GM12874 (cell line): ENCODE data around the gene CDK5.

ENCODE experiments used
- CTCF ChIP-seq: IDR thresholded peaks from 2 replicates; pipeline ENCODE4 v1.5.1; 2011; ENCODE audit warnings: low read depth, mild to moderate bottlenecking, control low read depth, low read length, moderate library complexity; ENCODE audit not compliant: insufficient read depth

Gene CDK5

DNA sequence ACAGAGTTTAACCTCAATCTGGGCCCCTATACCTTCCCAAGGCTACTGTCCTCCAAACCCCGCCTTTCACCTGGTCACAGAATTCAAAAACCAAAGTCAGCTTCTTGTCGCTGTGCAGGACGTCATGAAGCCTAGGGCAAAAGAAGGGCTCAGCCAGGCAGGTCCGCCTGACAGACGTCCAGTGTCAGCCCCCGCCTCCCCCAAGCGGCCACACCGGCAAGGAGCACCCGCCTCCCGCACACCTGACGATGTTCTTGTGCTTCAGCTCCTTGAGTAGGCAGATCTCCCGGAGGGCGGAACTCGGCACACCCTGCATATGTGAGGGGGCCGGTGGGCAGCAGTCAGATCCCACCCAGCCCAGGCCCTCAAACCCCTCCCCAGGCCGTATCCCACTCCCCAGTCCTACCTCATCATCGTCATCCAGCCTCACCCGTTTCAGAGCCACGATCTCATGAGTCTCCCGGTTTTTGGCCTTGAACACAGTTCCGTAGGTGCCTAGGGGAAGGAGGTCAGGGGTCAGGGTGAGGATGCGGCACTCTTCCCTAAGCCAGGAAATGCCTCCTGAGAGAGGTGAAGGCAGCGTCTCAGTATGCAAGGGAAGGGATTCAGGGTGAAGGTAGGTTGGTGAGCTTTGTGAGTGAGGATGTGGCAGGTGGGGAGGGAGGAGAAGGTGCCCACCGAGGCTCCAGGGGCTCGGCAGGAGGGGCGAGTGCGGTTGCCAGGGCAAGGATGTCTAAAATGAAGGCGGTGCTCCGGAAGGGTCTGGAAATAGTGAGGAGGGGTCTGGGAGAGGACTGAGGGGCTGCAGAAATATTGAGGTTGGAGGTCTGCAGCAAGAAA, 811 bp downstream of the CDK5 start:
- TF ChIP-seq CTCF, result no peak

GRCh38 chr7:151056283-151056665, 1.4 kb downstream of the CDK5 start:
- TF ChIP-seq CTCF, result no peak

DNA sequence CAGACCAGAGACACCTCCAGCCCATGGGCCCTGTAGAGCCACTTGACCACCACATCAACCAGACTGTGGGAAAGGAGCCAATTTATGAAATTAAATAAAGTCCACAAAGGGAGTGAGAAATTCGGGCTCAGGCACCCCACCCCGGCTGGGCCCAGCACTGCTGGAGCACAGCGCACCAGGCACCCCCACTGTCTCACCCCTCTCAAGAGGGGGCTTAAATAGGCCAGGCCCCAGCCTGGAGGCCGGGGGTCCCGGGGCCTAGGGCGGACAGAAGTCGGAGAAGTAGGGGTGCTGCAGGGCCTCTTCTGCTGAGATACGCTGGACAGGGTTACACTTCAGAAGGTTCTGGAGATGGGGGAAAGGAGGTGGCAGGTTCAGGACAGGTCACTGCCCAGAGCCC, 3.9 kb downstream of the CDK5 start:
- TF ChIP-seq CTCF, result no peak

DNA sequence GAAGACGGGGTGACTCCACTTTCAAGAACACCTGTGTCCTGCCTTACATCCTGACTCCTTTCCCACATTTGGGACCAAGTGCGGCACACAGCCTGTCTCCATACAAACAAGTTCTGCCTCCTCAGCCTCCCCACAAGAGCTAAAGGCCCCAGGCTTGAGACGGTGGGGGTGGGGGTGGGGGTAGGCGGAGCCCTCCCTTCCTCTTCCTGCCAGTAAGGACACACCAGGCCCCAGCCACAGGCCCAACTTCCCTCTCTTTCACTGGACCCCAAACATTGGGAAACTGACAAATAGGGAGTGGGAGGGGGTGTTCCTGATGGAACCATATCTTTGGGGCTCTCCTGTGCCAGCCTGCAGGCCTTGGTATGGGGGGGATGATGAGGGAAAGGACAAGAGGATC, 4.6 kb downstream of the CDK5 start:
- TF ChIP-seq CTCF, result no peak

GRCh38 chr7:151051108-151051507, 6.6 kb downstream of the CDK5 start:
- TF ChIP-seq CTCF, result no peak

- TF ChIP-seq CTCF, result no peak
These were observed 8.7 kb downstream of the CDK5 start for GRCh38 chr7:151048911-151049463.

DNA sequence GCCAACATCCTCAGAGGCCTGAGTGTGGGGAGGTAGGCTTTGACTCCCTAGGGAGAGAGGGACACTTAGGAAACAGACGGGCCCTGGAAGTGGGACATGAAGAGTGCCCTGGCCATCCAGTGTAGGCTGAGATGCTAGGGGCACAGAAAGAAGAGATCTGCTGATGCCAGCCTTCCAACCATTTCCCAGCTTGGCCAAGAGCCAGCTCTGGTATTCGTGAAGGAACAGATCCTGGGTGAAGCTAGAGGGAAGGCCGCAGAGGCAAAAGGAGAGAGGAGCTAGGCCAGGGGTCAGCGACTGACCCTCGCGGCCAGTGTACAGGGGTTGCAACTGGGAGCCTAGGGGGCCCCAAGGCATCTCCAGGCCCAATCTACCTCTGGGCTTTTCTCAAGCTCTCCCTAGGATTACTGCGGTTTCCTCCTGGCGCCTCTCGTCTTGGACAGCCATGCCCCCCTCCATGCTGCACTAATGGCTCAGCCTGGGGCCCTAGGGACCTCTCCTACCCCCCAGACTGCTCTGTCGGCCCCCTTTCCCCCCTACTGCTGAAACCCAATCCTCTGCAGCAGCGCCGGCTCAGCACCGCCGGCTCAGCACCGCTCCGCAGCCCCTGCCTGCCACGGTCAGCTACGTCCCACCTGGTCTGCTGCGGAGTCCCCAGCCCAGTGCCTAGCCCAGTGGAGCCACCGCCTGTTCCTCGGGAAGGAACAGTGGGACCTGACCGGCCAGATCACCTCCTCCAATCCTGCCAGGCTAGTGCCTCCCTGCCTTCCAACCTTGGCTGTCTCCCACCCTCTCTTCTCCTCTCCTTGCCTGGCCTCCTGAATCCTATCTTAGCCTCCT, 9.5 kb downstream of the CDK5 start, which contains the start of gene ASIC3:
Gene ASIC3, plus strand, starts transcription at position 556 of the 840 bp plus-strand sequence. CDS start 355 bp downstream, outside the sequence.
- TF ChIP-seq CTCF, result no peak
